PFSK-1 (cell line): ENCODE data around the gene CDKL4.

ENCODE experiments used
- FOXP2 ChIP-seq: optimal IDR thresholded peaks from 2 replicates; pipeline ENCODE3; 2011; ENCODE audit warnings: borderline replicate concordance, control low read depth, inconsistent platforms; ENCODE audit not compliant: insufficient read depth; ENCODE audit errors: extremely low read length, extremely low read depth
- POLR2AphosphoS5 ChIP-seq: IDR thresholded peaks from 2 replicates; pipeline ENCODE4 v1.6.1; 2012; ENCODE audit warnings: low read depth, mild to moderate bottlenecking, control low read depth, low read length, moderate library complexity
- REST ChIP-seq, 2 experiments: IDR thresholded peaks; 2 replicates each; pipeline versions ENCODE4 v1.6.1 to v1.8.0; 2011 to 2012; ENCODE audit warnings: low read depth in 2 of 2, low read length in 2 of 2, control low read depth in 1 of 2, inconsistent platforms in 1 of 2, mild to moderate bottlenecking in 1 of 2, moderate library complexity in 1 of 2; ENCODE audit not compliant: insufficient read depth in 1 of 2
- SIN3A ChIP-seq: IDR thresholded peaks from 2 replicates; pipeline ENCODE4 v1.6.1; 2012; ENCODE audit warnings: mild to moderate bottlenecking, low read length, moderate library complexity, borderline replicate concordance; ENCODE audit not compliant: insufficient read depth
- TAF1 ChIP-seq: IDR thresholded peaks from 2 replicates; pipeline ENCODE4 v1.6.1; 2012; ENCODE audit warnings: low read length, control low read depth, borderline replicate concordance; ENCODE audit not compliant: insufficient read depth

The CDKL4 gene

DNA sequence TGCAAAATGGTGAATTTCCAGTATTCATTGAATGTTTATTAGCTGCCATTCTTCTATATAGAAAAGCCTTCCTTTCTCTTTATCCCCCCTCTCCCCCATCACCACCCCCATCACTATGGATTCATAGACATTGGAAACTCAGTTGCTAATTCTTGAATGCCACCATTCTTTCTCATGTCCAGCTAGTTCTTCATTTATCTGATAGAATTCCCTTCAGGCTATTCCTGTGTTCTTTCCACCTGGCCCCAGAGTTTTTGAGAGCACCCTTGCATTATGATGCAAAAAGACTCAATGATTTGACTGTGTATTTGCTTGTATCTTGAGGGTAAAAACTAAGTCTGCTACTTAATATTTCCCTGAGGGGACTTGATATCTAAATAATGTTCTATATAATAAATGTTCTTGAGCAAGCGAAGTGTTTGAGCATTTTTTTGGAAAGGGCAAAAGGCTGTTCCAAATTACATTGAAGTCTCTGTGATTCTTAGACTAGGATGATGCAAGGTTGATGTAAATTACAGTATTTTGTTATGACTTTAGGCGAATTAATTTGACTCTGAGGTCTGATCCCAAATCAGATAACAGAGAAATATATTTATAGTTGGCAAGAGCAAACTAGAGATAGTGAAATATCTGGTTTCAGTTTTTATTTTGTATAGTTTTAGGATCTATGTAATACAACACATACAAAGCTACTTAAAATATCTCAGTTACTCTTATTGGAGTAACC is 104.1 kb downstream of the CDKL4 start:
- no peak for TF ChIP-seq FOXP2
- TF ChIP-seq POLR2AphosphoS5, result no peak
- TF ChIP-seq SIN3A, result no peak
- TF ChIP-seq REST (IDR thresholded peaks at IDR 0.05; ENCODE audit: insufficient read depth in 1 of 2, low read depth in 2 of 2, low read length in 2 of 2), result no peak
- no peak for TF ChIP-seq TAF1

GRCh38 chr2:39138837-39139211 is 104.9 kb downstream of the CDKL4 start:
- TF ChIP-seq REST (IDR thresholded peaks at IDR 0.05; ENCODE audit: insufficient read depth in 1 of 2, low read depth in 2 of 2, low read length in 2 of 2), result no peak
- no peak for TF ChIP-seq FOXP2

- no peak for TF ChIP-seq FOXP2
- no peak for TF ChIP-seq TAF1
- TF ChIP-seq SIN3A, result no peak
- no peak for TF ChIP-seq POLR2AphosphoS5
- TF ChIP-seq REST (IDR thresholded peaks at IDR 0.05; ENCODE audit: insufficient read depth in 1 of 2, low read depth in 2 of 2, low read length in 2 of 2), result no peak
Measured at GRCh38 chr2:39136799-39137198, 107.0 kb downstream of the CDKL4 start.

GRCh38 chr2:39135690-39136259 is 108.0 kb downstream of the CDKL4 start:
- TF ChIP-seq SIN3A (no peak), TAF1 (no peak), REST (IDR thresholded peaks at IDR 0.05; ENCODE audit: insufficient read depth in 1 of 2, low read depth in 2 of 2, low read length in 2 of 2) (no peak), FOXP2 (no peak), POLR2AphosphoS5 (no peak)

GRCh38 chr2:39133215-39133851 is 110.4 kb downstream of the CDKL4 start:
- TF ChIP-seq TAF1, result no peak
